HG03565 (cell line): ENCODE data around the gene ARHGAP26.

Source experiments
- ATAC-seq: cut with Tn5 transposase; IDR thresholded peaks from one replicate; pipeline ENCODE4 v1.9.1; 2021; ENCODE audit warnings: mild to moderate bottlenecking, moderate library complexity; ENCODE audit not compliant: unreplicated experiment

The ARHGAP26 gene

GRCh38 chr5:142844866-142845265 is 74.7 kb downstream of the ARHGAP26 start:
- ATAC-seq: no peak

GRCh38 chr5:142845402-142845921 is 75.3 kb downstream of the ARHGAP26 start:
- no peak for ATAC-seq

GRCh38 chr5:142845954-142846398 is 75.8 kb downstream of the ARHGAP26 start:
- ATAC-seq: no peak

GRCh38 chr5:142846406-142846805 is 76.2 kb downstream of the ARHGAP26 start:
- no peak for ATAC-seq

- no peak for ATAC-seq
Measured at GRCh38 chr5:142847898-142848790, 78.0 kb downstream of the ARHGAP26 start.

- no peak for ATAC-seq
Measured at GRCh38 chr5:142849466-142849865, 79.3 kb downstream of the ARHGAP26 start.

- ATAC-seq: no peak
Measured at GRCh38 chr5:142849880-142850279, 79.7 kb downstream of the ARHGAP26 start.

- no peak for ATAC-seq
Measured at GRCh38 chr5:142851731-142852130, 81.6 kb downstream of the ARHGAP26 start.

GRCh38 chr5:142852416-142853198 is 82.4 kb downstream of the ARHGAP26 start:
- ATAC-seq: no peak

- ATAC-seq: no peak
Measured at GRCh38 chr5:142853682-142854081, 83.5 kb downstream of the ARHGAP26 start.

GRCh38 chr5:142856269-142856782 is 86.1 kb downstream of the ARHGAP26 start:
- ATAC-seq: no peak

GRCh38 chr5:142857405-142857804 is 87.2 kb downstream of the ARHGAP26 start:
- ATAC-seq: no peak

- ATAC-seq: no peak
Measured at GRCh38 chr5:142859037-142859436, 88.9 kb downstream of the ARHGAP26 start.

GRCh38 chr5:142860270-142860669 is 90.1 kb downstream of the ARHGAP26 start:
- ATAC-seq: no peak

GRCh38 chr5:142861011-142861410 is 90.8 kb downstream of the ARHGAP26 start:
- ATAC-seq: no peak

- no peak for ATAC-seq
Measured at GRCh38 chr5:142862594-142862993, 92.4 kb downstream of the ARHGAP26 start.

- no peak for ATAC-seq
Measured at GRCh38 chr5:142863856-142864255, 93.7 kb downstream of the ARHGAP26 start.

- no peak for ATAC-seq
Measured at GRCh38 chr5:142864290-142865260, 94.4 kb downstream of the ARHGAP26 start.

GRCh38 chr5:142865631-142866030 is 95.5 kb downstream of the ARHGAP26 start:
- no peak for ATAC-seq
